T-helper 1 cell (primary cell): ENCODE measurements around the gene SAT1.

Experiments used
- DNase-seq, 5 donors: peaks; one replicate each; pipeline ENCODE4 v3.0.0-alpha.2; 2012 to 2020

The SAT1 gene

DNA sequence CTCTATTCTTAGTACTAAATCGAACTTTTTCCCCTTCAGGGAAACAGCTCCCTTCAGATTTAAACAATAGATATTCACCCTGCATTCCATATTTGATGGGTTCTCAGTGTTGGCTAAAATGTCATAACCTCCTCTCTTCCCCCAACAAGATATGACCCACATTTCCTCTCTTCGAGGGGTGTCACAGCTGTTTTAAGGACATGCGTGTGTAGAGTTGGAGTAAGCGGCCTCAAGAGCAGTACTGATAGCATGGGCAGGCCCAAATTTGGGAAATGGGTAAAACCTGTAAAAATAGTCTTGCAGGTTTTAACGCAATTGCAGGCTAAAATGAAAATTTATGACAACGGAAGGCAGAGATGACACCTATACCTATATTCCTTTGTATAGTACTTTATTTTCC lies 28.7 kb downstream of the SAT1 start:
- no peak for DNase-seq

DNA sequence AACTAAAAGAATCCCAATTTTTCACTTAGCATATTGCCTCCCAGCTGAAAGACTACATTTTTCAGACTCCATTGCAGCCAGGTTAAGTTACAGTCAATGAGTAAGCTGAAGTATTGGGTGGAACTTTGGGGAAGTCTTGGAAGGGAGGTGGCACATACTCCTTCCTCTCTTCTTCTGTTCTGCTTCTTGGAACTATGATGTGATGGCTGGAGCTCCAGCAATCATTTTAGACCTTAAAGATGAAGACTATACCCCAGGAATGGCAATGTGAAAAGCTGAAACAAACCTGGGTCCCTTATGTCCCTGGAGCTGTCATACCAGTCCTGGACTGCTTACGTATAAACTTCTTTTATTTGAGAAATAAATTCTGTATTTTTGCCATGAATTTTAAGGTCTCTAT lies 30.8 kb downstream of the SAT1 start:
- DNase-seq = no peak

DNA sequence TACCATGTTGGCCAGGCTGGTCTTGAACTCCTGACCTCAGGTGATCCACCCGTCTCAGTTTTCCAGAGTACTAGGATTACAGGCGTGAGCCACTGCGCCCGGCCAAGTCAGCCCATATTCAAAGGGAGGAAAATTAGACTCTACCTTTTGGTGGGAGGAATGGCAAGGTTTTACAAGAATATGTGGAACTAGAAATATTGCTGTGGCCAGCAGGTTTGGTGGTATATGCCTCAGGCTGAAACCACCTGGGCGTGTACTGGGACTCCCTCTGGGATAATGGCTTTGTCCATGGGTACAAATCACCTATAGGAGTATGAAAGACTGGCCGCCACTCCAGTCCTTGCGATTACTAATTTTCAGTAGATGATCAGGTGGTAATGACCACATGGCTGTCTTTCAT lies 32.4 kb downstream of the SAT1 start:
- no peak for DNase-seq

DNA sequence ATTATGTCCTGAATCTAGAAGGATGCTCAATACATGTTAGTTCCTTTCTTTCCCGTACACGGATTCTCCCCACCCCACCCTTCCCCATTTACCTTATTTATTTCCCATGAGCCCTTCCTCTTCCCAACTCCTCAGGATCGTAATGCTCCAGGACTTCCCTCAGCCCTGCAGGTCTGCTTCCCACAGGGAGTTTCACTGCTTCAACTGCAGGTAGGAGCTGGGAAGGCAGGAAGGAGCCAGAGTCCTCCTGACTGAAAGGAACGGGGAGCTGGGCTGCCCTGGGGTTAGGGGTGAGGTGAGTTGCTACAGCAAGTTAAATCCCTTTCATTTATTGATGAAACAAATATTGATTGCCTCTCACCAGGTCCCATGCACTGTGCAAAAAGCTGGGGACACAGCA lies 33.2 kb downstream of the SAT1 start:
- no peak for DNase-seq

DNA sequence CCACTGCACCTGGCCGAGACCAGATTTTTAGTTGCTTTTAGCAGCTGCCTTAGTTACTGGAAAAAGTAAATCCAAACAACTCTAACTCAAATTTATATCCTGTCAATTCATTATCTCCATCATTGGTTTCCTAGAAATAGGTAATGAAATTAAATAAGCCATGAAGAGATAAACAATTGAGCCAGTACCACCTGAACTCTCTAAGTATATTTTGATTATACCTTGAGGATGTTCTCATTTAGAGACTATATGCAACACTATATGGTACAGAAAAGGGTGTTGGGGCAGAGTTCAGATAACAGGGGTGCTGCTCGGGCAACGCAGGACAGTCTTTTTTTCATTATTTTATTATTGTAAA lies 35.0 kb downstream of the SAT1 start:
- no peak for DNase-seq

DNA sequence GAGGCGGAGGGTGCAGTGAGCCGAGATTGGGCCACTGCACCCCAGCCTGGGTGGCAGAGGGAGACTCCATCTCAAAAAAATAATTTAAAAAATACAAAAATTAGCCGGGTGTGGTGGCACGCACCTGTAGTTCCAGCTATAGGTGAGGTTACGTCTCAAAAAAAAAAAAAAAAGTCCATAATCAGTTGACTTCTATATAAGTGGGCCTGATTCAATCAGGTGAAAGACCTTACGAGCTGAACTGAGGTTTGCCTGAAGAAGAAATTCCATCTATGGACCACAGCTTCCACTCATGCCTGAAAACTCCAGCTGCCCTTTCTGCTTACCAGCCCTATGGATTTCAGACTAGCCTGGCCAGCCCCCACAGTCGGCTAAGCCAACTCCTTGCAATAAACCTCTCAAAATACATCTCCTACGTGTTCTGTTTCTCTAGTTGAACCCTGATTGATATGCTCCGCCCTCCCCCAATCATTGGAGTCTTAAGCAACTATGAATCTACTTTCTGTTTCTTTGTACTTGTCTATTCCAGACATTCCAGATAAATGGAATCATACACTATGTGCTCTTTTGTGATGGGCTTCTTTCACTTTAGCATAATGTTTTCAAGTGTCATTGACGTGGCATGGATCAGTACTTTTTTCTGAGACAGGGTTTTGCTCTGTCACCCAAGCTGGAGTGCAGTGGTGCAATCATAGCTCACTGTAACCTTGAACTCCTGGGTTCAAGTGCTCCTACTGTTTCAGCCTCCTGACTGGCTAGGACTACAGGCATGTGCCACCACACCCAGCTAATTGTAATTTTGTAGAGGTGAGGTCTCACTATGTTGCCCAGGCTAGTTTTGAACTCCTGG lies 36.6 kb downstream of the SAT1 start:
- DNase-seq = no peak

DNA sequence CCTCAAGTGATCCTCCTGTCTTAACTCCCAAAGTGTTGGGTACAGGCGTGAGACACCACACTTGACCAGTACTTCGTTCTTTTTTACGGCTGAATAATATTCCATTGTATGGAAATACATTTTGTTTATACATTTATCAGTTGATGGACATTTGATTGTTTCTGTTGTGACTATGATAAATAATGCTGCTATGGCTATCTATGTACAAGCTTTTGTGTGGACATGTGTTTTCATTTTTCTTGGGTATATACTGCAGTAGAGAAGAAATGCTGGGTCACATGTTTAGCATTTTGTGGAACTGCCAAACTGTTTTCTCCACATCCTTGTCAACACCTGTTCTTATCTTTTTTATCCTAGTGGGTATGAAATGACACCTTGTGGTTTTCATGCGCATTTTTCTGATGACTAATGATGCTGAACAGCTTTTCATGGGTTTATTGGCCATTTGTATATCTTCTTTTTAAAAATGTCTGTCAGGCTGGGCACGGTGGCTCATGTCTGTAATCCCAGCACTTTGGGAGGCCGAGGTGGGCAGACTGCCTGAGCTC lies 37.3 kb downstream of the SAT1 start:
- DNase-seq = peak in 1 of 5 donors; percentile 9

DNA sequence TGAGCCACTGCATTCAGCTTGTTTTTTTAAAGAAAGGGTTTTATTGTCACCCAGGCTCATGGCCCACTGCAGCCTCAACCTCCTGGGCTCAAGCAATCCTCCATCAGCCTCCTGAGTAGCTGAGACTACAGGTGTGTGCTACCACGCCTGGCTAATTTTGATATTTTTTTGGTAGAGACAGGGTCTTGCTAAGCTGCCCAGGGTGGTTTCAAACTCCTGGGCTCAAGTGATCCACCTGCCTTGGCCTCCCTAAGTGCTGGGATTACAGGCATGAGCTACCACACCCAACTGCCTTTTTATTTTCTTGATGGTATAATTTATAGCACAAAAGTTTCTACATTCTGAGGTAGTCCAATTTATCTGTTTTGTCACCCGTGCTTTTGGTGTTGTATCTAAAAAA lies 38.9 kb downstream of the SAT1 start:
- DNase-seq = no peak

DNA sequence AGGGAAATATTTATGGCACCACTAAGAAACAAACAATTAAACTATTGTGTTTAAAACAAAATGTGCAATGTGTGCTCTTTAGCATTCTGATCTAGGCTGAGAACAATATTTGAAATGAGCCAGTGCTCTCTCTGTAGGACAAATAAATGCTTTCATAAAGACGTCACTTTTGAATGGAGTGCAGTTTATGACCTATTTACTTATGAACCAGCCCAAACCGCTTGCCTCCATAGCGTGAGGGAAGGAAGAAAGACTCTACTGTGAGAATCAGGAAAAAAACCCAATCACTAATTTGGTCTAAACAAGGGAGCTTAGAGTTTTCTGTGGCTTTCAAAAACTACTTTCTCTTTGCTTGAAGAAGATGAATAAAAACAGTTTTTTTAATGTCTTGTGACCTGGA lies 39.4 kb downstream of the SAT1 start:
- no peak for DNase-seq

DNA sequence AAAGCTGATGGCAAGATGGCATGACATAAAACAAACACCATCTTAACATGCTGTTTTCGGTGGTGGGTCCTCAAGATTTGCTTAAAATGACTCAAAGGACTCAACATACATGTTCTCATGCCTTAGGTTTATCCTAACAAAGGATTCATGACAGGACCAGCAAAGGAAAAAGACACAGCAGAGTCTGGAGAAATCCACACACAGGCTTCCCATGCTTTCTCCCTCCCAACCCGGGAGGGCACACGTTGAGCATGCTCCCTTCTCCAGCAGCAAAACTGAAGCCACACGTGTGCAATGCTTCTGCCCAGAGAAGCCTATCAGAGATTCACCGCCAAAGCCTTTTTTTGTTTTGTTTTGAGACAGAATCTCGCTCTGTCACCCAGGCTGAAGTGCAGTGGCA lies 39.9 kb downstream of the SAT1 start:
- no peak for DNase-seq

DNA sequence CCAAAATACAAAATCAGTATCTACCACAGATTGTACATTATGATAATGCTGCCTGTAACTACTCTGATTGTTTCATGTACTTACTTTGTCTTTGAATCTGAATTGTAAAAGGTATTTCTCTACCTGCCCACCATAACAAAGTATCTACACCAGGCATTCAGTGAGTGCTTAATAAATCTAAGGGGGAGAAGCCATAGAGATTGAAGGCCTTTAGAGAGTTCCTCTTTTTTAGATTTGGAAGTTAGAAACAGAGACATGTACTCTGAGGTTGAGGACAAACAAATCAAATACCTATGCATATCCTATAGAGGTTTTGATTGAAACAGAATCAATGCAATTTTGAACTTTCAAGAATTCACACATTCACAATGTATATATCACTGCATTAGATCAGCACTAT lies 42.7 kb downstream of the SAT1 start:
- no peak for DNase-seq

DNA sequence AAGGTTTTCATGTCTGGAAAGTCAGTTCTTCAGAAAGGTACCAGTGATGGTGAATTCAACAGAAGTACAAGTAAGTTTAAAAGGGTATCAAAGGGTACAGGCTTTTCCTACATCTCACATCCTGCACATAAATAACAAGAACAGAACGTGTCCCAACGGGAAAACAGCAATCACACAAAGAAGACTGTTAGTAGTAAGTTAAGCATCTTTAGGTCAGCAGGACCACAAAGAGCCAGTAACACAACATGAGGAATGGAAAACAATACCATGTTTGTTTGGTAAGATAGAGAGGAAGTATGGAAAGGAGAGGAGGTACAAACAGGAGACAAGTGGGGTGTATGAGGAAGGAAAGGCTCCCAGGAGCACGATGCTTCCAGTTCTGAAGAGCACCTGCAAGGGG lies 43.2 kb downstream of the SAT1 start:
- DNase-seq = no peak

DNA sequence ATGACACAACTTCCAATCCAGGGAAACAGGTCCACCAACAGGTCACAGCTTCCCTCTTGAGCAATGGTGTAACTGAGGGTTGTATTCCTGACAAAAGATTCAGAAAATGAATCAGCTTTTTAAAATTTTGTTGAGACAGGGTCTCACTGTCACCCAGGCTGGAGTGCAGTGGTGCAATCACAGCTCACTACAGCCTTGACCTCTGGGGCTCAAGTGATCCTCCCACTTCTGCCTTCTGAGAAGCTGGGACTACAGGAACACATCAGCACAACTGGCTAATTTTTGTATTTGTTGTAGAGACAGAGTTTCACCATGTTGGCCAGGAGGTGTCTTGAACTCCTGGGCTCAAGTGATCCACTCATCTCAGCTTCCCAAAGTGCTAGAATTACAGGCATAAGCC lies 43.7 kb downstream of the SAT1 start:
- DNase-seq = no peak

DNA sequence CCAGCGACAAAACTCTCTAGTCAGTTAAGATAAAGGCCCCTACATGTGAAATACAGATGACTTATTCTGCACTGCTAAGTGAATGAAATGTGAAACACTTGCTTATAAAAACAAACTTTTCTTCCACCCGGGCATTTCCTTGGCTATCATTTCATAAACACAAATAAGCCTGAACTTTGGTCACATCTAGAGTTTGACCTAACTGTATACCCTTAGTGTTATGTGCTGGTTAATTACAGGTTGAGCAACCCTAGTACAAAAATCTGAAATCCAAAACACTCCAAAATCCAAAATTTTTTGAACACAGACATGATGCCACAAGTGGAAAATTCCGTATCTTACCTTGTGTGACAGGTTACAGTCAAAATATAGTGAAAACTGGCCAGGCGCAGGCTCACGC lies 45.9 kb downstream of the SAT1 start:
- DNase-seq = no peak

DNA sequence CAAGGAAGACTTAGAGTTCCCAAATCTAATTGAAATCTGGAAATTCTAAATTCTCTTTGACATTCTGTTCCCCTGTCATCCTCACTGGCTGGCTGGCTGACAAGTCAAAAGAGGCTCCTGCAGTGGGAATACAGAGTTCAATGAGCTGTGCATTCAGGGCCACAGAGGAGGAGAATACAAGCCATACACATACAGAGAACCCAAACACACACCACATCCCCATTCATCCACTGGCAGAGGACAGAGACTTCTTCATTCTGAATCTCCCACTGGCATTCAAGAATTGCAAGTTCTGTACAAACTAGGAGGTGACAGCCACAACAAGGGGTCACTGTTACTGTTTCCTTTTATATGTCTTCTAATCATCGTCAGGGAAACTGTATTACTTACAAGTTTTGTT lies 49.7 kb downstream of the SAT1 start:
- no peak for DNase-seq
